Activated CD8-positive, alpha-beta T cell treated with anti-CD3 and anti-CD28 coated beads for 36 hours (primary cell): Measurements from ENCODE around the gene TTF1. TPM values are rescaled to one million over a fixed set of nuclear protein-coding genes. Genes with fewer than 3 reads are reported as not detected.

Experiments used
- ATAC-seq: fragments of 200-7000 bp; cut with Tn5 transposase; one replicate; pipeline ENCODE4 v1.10.0; 2021; ENCODE audit warnings: mild to moderate bottlenecking, moderate library complexity
- CTCF ChIA-PET: fragments of 350-600 bp; sonication (Branson Sonifier 250); formaldehyde crosslinking; loops from one replicate; lab custom pipeline; 2021; ENCODE audit warnings: antibody characterized with exemption; lab: Charles Lee
- POLR2A ChIA-PET: fragments of 350-600 bp; sonication (Branson Sonifier 250); formaldehyde crosslinking; loops from one replicate; lab custom pipeline; 2021; ENCODE audit warnings: antibody characterized with exemption; lab: Charles Lee
- DNase-seq: peaks from one replicate; pipeline ENCODE4 v3.0.0-alpha.2; 2020
- H3K27ac Mint-ChIP-seq: one replicate; pipeline ENCODE4 v1.8.0; 2021; ENCODE audit warnings: mild to moderate bottlenecking, mixed read lengths
- H3K27me3 Mint-ChIP-seq: one replicate; pipeline ENCODE4 v1.8.0; 2021; ENCODE audit warnings: mixed read lengths
- H3K36me3 Mint-ChIP-seq: one replicate; pipeline ENCODE4 v1.8.0; 2021; ENCODE audit warnings: low read depth, mixed read lengths
- H3K4me1 Mint-ChIP-seq: one replicate; pipeline ENCODE4 v1.8.0; 2021; ENCODE audit warnings: low read depth, mixed read lengths
- H3K4me3 Mint-ChIP-seq: one replicate; pipeline ENCODE4 v1.8.0; 2021; ENCODE audit warnings: mild to moderate bottlenecking, moderate library complexity, mixed read lengths
- H3K9me3 Mint-ChIP-seq: one replicate; pipeline ENCODE4 v1.8.0; 2021; ENCODE audit warnings: mixed read lengths
- CTCF ChIP-seq: fragments of 200-600 bp; IDR thresholded peaks from one replicate; pipeline ENCODE4 v1.8.0; 2022; ENCODE audit warnings: antibody characterized with exemption, mild to moderate bottlenecking
- intact Hi-C: fragments of 100-400 bp; cut with micrococcal nuclease; formaldehyde crosslinking; loops from one replicate; pipeline ENCODE4 v1.10.0; 2022
- total RNA-seq, 2 experiments: library from RNA; stranded (reverse); gene quantifications; one replicate each; pipeline ENCODE4 v1.2.3, GENCODE V29; 2021

TTF1 gene
- total RNA-seq, 2 experiments from 2014 or later = 38.2 to 38.3 TPM

- no peak overlapping the region for H3K27ac Mint-ChIP-seq
- POLR2A ChIA-PET = no interaction called here
- peaks cover 52% of the 10 kb centered on the region for H3K27me3 Mint-ChIP-seq
- CTCF ChIA-PET = no interaction called here
- no peak for ATAC-seq
- H3K9me3 Mint-ChIP-seq = no peaks in the 10 kb centered on the region
- no peaks in the 10 kb centered on the region for H3K4me1 Mint-ChIP-seq
- intact Hi-C loops = no loop called here
- H3K36me3 Mint-ChIP-seq = no peaks in the 10 kb centered on the region
- TF ChIP-seq CTCF = no peak
- DNase-seq = no peak
- H3K4me3 Mint-ChIP-seq = no peak overlapping the region
Observed at GRCh38 chr9:132439153-132439552, 32.5 kb upstream of the TTF1 start.

GRCh38 chr9:132434881-132435280, 28.2 kb upstream of the TTF1 start:
- Mint-ChIP-seq H3K9me3 (no peaks in the 10 kb centered on the region), H3K27me3 (peaks cover 41% of the 10 kb centered on the region), H3K4me3 (no peak overlapping the region), H3K36me3 (no peaks in the 10 kb centered on the region), H3K4me1 (no peaks in the 10 kb centered on the region), H3K27ac (no peak overlapping the region)
- ChIA-PET CTCF (no interaction called here), POLR2A (no interaction called here)
- intact Hi-C loops = no loop called here
- DNase-seq (no peak), ATAC-seq (no peak)
- TF ChIP-seq CTCF = no peak

- no peak overlapping the region for H3K4me3 Mint-ChIP-seq
- H3K36me3 Mint-ChIP-seq = no peaks in the 10 kb centered on the region
- H3K27ac Mint-ChIP-seq = no peak overlapping the region
- ATAC-seq (no peak), DNase-seq (no peak)
- intact Hi-C loops = no loop called here
- ChIA-PET CTCF (no interaction called here), POLR2A (no interaction called here)
- no peak for TF ChIP-seq CTCF
- H3K9me3 Mint-ChIP-seq = no peaks in the 10 kb centered on the region
- H3K27me3 Mint-ChIP-seq = peaks cover 45% of the 10 kb centered on the region
- no peaks in the 10 kb centered on the region for H3K4me1 Mint-ChIP-seq
Observed at GRCh38 chr9:132430998-132431397, 24.4 kb upstream of the TTF1 start.

GRCh38 chr9:132426639-132427414, 20.2 kb upstream of the TTF1 start:
- POLR2A ChIA-PET = no interaction called here
- CTCF ChIA-PET = no interaction called here
- ATAC-seq (no peak), DNase-seq (no peak)
- no peak for TF ChIP-seq CTCF
- Mint-ChIP-seq H3K36me3 (no peaks in the 10 kb centered on the region), H3K4me1 (no peaks in the 10 kb centered on the region), H3K4me3 (no peak overlapping the region), H3K9me3 (no peaks in the 10 kb centered on the region), H3K27ac (no peak overlapping the region), H3K27me3 (peaks cover 53% of the 10 kb centered on the region)
- intact Hi-C loops = no loop called here

- H3K27me3 Mint-ChIP-seq = peaks cover 49% of the 10 kb centered on the region
- POLR2A ChIA-PET = no interaction called here
Observed at GRCh38 chr9:132425675-132426062, 19.0 kb upstream of the TTF1 start.

More at GRCh38 chr9:132425675-132426062, 19.0 kb upstream of the TTF1 start:
- TF ChIP-seq CTCF = no peak
- Mint-ChIP-seq H3K27ac (no peak overlapping the region), H3K4me3 (no peak overlapping the region), H3K36me3 (no peaks in the 10 kb centered on the region), H3K4me1 (no peaks in the 10 kb centered on the region), H3K9me3 (no peaks in the 10 kb centered on the region)
- intact Hi-C loops = no loop called here
- ATAC-seq (no peak), DNase-seq (no peak)
- CTCF ChIA-PET = interaction anchor here (1.5 kb wide), 1 partner anchor 13 kb away, joined by 4 read pairs; no protein-coding TSS in a partner anchor
